Nucleus accumbens (tissue), 56 donors: Measurements from ENCODE around the gene ATAD1.
"Not testable (repeated sequence)": the region's sequence is repeated elsewhere in the genome, so short reads cannot be mapped to it uniquely, and the experiment has no call there.

Source experiments
- DNase-seq, 56 donors: peaks; one replicate each; lab custom pipeline; 2025; lab: John Stamatoyannopoulos, UW

ATAD1 gene

DNA sequence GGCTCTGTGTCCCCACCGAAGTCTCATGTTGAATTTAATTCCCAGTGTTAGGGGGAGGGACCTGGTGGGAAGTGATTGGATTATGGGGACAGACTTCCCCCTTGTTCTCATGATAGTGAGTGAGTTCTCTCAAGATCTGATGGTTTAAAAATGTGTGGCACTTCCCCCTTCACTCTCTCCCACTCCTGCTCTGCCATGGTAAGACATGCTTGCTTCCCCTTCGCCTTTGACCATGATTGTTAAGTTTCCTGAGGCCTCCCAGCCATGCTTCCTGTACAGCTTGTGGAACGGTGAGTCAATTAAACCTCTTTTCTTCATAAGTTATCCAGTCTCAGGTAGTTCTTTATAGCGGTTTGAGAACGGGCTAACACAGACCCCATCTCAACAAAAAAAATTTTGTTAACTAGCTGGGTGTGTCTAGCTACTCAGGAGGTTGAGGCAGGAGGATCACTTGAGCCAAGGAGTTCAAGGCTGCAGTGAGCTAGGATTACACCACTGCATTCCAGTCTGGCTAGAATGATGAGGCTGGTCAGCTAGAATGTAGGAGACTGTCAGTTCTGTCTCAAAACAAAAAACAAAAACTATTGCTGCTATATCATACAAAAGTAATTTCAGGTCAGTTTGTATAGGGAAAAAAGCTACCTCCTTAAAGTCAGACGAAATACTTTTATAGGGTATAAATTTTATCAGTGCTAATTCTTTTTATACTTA is 57.7 kb downstream of the ATAD1 start:
- DNase-seq, result no peak

GRCh38 chr10:87759551-87759950 is 58.5 kb downstream of the ATAD1 start:
- no peak for DNase-seq

DNA sequence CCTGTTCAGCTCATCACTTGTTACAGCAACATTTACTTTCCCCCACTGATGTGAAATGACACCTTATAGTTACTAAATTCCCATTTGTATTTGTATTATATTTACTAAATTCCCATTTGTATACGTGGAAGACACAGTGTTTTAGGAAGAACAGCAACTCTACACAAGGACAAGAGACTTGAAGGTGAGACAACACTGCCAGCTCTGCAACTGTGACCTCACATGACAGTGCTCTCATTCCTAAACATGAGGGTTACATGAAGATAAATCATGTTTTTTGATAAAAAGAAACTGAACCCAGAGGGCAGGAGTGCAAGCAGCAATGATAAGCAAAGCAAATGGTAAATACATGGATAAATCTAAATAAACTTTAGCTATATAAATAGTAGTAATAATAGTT is 60.3 kb downstream of the ATAD1 start:
- DNase-seq, result no peak

DNA sequence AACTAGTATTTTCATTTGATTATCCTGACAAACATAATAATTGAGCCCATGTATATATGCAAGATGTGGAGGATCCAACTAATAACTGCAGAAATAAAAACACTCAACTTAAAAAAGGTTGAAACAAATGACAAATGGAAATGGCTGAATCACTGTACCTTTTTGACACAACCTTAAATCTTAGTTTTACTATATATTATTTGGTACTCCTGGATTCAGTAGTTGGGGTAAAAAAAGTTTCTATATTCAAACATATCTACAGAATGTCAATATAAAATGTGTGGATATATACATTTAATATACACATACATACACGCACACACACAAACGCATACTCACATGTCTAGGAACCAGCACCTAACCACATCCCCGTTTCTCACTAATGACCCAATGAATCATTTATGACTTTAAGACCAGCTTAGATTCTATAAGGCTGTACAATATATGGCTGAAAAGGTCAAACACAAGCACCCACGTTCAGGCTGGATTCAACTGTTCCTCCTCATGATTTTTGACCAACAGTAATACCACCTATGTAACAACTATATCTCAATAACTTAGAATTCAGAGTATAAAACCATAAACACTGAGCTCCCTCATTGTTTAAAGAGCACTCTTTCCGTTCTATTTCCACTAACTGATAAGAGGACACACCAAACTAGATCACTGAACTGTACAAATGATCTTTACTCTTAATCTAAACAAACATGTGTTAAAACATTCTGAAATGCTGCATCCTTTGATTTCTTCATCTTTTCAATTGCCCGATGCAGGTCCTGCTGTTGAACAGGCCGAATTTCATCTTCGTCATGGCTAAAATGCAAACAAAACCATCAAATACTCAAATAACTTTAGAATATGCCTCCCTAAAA is 63.8 kb downstream of the ATAD1 start:
- no peak for DNase-seq

GRCh38 chr10:87752566-87752965 is 65.5 kb downstream of the ATAD1 start:
- DNase-seq, result no peak

DNA sequence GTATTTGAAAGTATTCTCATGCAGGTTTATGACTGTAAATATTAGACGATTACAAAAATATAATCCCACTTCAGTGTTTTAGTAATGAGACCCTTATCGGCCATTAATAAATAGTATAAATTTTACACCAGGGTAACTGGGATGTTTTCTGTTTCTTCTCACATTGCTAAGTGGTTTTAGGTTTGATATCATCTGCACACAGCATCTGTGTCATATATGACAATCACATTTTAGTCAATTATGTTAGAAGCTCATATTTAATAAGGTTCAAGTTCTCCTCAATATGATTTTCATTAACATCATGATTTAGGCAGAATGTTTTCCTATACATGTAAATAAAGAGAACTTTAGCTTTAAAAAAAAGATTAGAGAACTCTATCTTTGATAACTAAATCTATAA is 66.8 kb downstream of the ATAD1 start:
- no peak for DNase-seq

DNA sequence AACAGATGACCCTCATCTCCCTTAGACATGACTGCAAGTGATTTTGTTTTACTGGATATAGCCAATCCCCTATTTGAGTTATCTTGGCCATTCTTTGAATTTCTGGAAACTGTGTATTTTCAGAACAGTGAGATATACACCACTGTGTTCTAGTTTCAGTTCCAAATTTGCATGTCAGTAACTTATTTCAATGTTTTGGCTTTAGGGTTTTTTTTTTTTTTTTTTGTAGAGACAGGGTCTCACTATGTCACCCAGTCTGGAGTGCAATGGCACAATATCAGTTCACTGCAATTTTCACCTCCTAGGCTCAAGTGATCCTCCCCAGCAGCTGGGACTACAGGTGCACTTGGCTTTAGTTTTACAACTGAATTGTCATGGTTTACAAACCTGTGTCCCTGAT is 67.2 kb downstream of the ATAD1 start:
- DNase-seq, result no peak

DNA sequence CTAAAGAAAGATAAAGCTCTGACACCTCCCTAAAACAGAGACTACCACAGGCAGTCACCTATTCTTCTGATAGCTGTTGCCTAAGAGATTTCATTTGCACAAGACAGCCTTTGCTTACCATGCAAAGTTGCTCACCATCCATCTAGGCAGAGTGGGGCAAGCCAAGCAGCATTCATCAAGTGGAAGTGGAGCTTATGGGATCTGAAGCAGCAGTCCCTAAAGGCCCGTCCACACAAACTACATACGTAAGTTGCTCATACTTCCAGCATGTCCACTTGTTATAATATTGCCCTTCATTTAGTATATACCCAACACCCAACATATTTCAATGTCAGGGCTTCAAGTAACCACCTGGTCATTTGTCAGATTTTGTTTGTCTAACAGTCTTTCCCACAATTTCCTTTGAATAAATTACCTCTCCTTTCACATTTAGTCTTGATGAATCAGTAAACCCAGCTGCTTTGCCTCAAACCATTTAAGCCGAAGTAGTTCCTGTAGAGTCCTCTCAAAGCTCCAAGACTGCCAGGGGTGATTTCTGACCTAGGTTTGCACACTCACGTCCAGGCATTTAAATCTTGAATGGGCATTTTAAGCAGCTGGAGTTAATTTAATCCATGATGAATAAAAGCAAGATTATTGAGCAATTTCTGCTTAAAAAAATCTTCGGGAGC is 67.9 kb downstream of the ATAD1 start:
- DNase-seq, result no peak

DNA sequence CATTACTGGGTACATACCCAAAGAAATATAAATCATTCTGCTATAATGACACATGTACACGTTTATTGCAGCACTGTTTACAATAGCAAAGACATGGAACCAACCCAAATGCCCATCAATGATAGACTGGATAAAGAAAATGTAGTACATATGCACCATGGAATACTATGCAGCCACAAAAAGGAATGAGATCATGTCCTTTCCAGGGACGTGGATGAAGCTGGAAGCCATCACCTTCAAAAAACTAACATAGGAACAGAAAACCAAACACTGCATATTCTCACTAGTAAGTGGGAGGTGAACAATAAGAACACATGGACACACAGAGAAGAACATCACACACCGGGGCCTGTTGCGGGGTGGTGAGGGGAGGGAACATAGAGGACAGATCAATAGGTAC is 69.8 kb downstream of the ATAD1 start:
- DNase-seq, result not testable (repeated sequence)

- no peak for DNase-seq
These were observed 71.1 kb downstream of the ATAD1 start for GRCh38 chr10:87746911-87747310.

DNA sequence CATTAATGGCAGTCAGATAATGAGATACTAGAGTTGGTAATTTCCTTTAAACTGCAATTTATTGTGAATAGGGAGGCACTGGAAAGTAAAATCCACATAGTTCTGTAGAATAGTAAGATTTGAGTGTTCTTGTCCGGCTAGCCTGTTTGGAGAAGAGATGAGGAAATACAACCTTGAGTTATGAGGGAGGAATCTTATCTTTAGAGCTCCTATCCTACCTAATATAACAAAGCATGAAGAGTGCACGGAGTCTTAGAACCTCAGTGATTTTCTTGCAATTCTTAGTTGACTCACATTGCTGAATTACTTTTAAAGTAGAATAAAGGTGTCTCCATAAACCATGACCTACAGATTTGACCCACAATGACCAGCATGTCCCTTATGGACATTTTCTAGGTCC is 73.4 kb downstream of the ATAD1 start:
- no peak for DNase-seq

DNA sequence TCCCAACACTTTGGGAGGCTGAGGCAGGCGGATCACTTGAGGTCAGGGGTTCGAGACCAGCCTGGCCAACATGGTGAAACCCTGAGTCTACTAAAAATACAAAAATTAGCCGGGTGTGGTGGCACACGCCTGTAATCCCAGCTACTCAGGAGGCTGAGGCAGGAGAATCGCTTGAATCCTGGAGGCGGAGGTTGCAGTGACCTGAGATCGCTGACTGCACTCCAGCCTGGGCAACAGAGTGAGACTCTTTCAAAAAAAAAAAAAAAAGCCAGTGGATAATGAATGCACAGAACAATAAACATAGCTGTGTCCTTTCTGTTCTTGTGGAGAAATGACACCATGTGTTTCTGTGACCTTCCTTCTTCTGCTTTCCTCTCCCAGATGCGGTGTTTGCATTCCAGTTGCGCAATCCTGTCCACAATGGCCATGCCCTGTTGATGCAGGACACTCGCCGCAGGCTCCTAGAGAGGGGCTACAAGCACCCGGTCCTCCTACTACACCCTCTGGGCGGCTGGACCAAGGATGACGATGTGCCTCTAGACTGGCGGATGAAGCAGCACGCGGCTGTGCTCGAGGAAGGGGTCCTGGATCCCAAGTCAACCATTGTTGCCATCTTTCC is 74.9 kb downstream of the ATAD1 start:
- not testable (repeated sequence) for DNase-seq

GRCh38 chr10:87740254-87740655 is 77.8 kb downstream of the ATAD1 start:
- DNase-seq, result no peak

- DNase-seq, result no peak
These were observed 78.3 kb downstream of the ATAD1 start for GRCh38 chr10:87739703-87740102.

- not testable (repeated sequence) for DNase-seq
These were observed 79.8 kb downstream of the ATAD1 start for GRCh38 chr10:87738253-87738652.

DNA sequence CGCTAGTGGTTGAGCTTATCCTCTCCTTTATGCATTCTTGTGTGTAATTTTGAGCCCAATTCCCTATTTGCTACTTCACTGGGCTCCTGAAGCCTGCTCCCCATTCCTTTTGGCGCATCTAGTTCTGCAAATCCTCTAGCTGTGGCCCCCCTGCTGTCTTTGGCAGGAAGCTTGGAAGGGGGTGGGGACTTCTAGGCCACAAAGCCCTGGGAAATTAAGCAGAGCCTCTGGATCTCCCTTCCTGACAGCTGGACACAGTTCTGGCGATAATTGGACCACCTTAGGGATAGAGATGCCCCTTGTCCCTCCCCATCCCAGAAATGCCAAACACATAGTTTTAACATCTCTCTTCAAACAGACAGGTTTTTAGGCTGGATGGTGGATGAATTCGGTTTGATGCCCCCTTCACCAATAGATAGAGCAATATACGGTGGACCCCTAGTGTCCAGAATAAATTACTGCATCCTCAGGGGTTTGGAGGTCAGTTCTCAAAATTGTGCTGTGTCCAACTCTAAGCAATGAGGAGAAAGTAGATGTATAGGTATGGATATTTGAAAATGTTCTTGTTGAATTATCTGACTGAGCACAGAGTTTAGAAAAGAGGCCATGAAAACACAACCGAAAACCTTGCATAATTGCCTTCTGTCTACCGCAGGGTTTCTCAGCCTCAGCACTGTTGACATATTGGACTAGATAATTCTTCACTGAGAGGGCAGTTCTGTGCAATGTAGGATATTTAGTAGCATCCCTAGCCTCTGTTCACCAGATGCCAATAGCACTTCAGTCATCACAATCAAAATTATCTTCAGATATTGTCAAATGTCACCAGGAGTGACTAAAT is 82.8 kb downstream of the ATAD1 start:
- peak in 20 of 56 donors; percentile 1 to 18 (median 6) for DNase-seq

DNA sequence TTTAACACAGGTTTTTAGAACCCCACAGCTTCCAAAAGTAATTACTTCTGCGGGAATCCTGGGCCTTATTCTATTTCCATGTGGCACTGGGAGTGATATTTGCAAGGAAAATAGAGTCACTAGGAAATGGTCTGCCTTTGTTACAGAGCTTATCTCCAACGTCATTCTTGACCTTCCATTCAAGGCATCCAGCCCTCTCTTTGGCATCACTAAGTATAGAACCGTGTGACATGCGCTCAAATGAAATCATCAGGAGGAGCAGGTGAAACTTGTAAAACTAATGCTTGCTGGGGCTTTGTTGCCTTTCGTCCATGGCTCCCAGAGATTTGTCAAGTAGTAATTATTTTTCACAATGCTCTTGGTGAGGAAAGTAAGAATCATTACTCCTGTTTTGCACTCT is 84.9 kb downstream of the ATAD1 start:
- no peak for DNase-seq

DNA sequence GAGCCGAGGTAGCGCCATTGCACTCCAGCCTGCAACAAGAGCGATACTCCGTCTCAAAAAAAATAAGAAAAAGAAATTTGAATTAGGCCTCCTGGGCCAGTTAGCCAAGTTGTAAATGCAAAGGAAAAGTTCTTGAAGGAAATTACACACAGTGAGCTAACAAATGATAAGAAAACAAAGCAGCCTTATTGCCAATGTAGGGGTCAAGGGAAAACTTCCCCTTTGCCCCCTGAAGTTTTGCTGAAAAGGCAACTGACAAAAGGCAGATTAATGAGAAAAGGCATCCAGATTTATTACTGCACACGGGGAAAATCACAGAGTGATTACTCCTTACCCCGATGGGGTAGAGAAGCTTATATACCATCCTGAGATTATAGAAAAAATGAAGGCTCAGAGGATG is 88.1 kb downstream of the ATAD1 start:
- no peak for DNase-seq

DNA sequence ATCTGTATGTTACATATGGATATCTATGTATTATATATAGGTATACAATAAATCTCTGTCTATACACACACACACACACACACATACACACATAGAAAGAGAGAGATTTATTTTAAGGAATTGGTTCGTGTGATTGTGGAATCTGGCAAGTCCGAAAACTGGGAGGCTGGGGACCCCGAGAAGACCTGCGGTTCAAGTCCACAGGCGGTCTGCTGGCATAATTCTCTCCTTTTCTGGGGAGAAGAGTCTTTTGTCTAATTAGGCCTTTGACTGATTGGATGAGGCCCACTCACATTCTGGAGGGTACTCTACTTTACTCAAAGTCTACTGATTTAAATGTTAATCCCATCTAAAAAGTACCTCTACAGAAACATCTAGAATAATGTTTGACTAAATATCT is 93.2 kb downstream of the ATAD1 start:
- DNase-seq, result no peak

GRCh38 chr10:87723500-87723899 is 94.5 kb downstream of the ATAD1 start:
- no peak for DNase-seq
